HG03558 (cell line): ENCODE results near the gene BCAS3.
"Not testable (repeated sequence)": the region's sequence is repeated elsewhere in the genome, so short reads cannot be mapped to it uniquely, and the experiment has no call there.

ENCODE experiments used
- ATAC-seq: cut with Tn5 transposase; IDR thresholded peaks from one replicate; pipeline ENCODE4 v1.9.1; 2021; ENCODE audit warnings: moderate number of reproducible peaks; ENCODE audit not compliant: unreplicated experiment; ENCODE audit errors: extremely low read depth

Gene BCAS3

GRCh38 chr17:61233991-61234750 lies 556.5 kb downstream of the BCAS3 start:
- no peak for ATAC-seq

DNA sequence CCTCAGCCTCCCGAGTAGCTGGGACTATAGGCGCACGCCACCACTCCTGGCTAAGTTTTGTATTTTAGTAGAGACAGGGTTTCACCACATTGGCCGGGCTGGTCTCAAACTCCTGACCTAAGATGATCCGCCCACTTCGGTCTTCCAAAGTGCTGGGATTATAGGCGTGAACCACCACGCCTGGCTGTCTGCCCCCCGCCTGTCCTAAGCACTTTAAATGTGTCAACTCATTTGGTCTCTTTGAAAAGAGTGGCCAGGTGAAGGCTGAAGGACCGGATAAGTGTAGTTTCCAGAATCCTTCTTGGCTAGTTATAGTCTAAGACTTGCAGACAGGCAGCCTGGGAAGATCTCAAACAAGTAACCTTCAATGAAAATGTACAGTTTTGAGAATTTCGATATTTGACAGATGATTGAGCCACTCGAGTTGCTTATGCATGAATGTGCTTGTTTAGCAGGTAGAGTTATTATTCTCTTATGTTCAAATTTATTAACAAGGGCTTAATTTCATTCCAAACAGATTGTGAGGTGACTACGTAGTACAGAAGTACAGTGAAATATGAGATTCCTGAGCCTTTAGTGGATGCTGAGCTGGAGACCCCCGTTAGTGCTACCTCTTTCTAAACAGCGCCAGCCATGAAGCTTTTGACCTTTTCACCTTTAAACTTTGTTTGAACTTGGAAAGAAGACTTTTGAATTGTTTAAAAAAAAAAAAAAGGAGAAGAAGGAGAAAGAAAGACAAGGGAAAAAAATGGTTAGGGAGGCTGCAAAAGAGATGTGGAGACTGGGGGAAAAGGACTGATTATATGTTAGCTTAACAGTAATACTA lies 557.6 kb downstream of the BCAS3 start:
- ATAC-seq = no peak

GRCh38 chr17:61235827-61236197 lies 558.2 kb downstream of the BCAS3 start:
- no peak for ATAC-seq

DNA sequence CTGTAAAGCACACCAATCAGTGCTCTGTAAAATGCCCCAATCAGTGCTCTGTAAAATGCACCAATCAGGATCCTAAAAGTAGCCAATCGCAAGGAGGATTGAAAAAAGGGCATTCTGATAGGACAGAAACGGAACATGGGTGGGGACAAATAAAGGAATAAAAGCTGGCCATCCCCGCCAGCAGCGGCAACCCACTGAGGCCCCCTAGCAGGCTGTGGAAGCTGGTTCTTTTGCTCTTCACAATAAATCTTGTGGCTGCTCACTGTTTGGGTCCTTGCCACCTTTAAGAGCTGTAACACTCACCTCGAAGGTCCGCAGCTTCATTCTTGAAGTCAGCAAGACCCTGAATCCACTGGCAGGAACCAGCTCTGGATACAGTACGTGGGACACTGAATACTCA lies 559.6 kb downstream of the BCAS3 start:
- ATAC-seq = no peak

DNA sequence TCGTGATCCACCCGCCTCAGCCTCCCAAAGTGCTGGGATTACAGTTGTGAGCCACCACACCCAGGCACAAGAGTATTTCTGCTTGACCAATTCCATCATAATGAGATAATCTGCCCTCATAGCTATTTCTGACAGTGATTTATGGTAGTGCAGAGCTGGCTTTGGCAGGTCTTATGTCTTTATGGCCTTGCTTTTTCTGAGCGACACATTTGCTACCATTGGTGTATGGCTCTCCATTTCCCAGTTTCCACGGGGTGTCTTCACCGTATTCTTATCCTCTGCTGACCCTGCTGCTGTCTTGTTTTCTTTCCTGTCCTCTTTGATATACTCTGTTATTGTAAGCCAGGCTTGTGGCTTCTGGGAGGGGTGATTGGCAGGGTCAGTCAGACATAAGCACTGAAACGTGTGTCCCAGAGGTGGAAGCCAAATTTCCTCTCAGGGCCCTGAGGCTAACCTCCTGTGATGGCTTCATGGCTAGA lies 560.8 kb downstream of the BCAS3 start:
- no peak for ATAC-seq

DNA sequence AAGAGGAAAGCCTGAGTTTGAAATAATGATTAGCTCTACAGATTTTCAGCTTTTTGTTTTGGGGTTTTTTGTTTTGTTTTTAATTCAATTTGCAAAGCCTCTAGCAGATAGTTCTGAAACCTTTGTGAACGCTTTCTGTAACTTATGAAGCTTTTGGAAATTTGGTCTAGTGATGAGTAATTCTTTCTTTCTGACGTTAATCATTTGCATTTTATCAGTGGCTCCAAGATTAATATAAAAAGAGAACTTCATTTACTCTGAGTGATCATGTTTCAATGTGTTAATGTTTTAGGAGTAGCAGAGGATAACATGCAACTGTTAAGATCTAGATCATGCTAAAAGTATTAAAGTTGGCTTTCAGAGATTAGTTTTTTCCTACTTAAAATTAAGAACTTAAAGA lies 561.7 kb downstream of the BCAS3 start:
- no peak for ATAC-seq

DNA sequence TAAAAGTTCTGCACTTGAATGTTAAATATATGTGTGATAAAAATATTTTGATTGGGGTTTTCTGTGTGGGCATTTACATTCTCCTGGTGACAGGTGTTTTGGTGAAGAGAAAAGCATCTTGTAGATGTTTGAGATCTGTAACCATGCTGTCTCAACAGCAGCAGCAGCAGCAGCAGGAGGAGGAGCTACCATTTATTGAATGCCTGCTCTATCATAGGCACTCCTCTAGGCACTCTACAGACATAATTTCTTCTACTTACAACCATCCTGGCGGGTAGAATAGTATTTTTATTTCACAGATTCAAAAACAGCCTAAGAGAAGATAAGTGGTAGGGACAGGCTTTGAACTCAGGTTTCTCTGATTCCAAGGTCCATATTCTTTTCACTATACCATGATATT lies 562.3 kb downstream of the BCAS3 start:
- no peak for ATAC-seq

GRCh38 chr17:61240851-61241468 lies 563.3 kb downstream of the BCAS3 start:
- no peak for ATAC-seq

- ATAC-seq = not testable (repeated sequence)
Observed at GRCh38 chr17:61244988-61245387, 567.3 kb downstream of the BCAS3 start.

GRCh38 chr17:61245706-61246135 lies 568.1 kb downstream of the BCAS3 start:
- no peak for ATAC-seq

GRCh38 chr17:61247439-61247838 lies 569.8 kb downstream of the BCAS3 start:
- no peak for ATAC-seq

DNA sequence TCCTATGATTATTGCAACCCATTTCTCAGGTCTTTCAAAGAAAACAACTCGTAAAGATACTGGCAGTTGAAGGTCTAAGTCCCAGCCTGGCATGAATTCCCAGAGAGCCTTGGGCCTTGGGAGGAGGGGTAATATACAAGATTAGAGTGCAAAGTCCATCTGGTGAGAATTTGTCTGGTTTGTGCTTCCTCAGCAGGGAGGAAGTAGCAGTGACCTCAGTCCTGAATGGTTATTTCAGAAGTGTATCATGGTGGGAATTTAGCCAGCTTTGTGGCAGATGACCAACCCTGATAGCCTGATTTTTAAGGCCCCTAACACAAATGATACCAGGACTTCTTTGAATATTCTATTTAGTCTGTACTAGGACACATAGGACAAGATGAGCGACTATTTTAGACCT lies 570.7 kb downstream of the BCAS3 start:
- no peak for ATAC-seq

GRCh38 chr17:61249649-61250299 lies 572.1 kb downstream of the BCAS3 start:
- no peak for ATAC-seq

- no peak for ATAC-seq
Observed at GRCh38 chr17:61250335-61250890, 572.8 kb downstream of the BCAS3 start.

DNA sequence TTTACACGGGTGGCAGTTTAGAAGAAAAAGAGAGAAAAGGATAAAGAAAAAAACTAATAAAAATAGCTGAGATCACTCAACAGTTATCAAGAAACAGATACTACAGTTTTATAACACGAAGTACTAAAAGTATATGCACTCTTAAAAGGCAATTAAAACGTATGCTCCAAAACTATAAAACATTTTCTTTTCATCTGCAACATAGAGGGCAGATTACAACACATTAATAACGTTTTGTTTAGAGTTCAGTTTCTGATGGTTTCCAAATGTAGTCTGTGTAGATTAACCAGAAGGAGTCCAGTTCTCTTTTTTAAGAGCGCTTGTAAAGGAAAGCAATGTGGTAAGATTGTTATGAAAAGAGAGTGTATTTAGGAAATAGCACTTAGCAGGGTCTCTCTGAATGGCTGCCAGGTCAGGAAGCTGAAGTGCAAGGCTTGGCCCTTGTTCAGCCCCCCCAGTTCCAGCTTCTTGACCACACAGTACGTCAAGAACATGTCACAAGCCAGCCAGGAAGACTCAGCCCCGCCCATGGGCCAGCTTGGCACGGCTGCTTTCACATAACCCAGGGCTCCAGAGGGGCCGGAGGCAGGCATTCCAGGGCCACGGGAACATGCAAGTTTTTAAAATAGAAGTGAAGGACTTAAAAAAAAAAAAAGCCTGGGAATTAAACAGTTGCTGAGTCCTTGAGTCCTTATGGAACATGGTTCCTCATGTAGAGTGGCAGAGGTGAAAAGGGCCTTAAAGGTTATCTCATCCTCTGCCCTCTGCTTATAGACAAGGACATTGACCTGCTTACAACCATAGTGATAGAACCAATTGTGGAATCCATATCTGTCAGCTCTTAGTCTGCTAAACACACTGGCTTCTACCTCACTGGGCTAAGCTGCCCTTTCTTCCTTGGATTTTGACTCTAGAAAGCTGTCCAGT lies 574.6 kb downstream of the BCAS3 start:
- no peak for ATAC-seq

GRCh38 chr17:61253362-61253761 lies 575.7 kb downstream of the BCAS3 start:
- no peak for ATAC-seq

GRCh38 chr17:61253937-61254574 lies 576.4 kb downstream of the BCAS3 start:
- no peak for ATAC-seq

DNA sequence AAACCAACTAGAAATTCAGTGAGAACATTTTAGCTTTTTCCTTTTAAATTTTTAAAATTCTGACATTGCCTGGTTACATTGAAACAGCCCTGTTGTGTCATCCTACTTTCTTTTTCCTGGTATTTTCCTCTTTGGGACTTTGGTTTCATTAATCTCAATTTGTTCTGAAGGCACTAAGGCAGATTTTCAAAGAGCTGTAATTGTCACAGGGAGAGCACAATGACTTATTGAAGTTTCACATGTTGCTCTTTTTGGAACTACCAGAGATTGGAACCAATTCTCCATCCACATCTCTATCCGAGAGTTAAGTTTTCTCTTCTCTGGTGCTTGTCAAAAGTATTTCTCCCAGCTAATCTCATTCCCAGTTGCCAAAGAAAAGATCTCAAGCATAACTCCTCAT lies 577.3 kb downstream of the BCAS3 start:
- no peak for ATAC-seq

DNA sequence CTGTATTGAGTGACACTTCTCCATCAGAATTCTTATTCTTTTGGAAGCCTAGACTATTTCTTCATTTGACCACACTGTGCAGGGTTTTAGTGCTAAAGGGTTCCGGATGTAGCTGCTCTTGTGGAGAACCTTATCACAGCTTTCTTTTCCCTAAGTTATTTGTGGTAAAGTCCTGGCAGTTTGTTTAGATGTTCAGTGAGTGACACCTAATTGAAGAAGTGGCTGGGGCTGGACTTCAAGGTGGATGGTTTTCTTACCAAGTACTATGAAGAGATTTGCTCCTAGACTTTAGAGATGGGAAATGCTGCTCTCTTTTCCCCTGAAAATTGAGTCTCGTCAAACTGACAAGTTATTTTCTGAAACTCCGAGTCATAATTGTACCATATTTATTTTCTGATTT lies 578.0 kb downstream of the BCAS3 start:
- no peak for ATAC-seq
